Erythroblast (primary cell): ENCODE measurements around the gene DTNB.
"Not testable (repeated sequence)": the region's sequence is repeated elsewhere in the genome, so short reads cannot be mapped to it uniquely, and the experiment has no call there.

Experiments
- GATA1 ChIP-seq: IDR thresholded peaks from 2 replicates; pipeline ENCODE4 v1.6.1; 2011; ENCODE audit warnings: low read depth, mild to moderate bottlenecking, control low read depth, low read length, moderate library complexity
- POLR2A ChIP-seq: IDR thresholded peaks from 2 replicates; pipeline ENCODE4 v1.6.1; 2011; ENCODE audit warnings: mild to moderate bottlenecking, low read length

- not testable (repeated sequence) for TF ChIP-seq POLR2A, GATA1
Observed at GRCh38 chr2:25633801-25634200, 39.6 kb downstream of the DTNB start.
